Chondrocyte (in vitro differentiated cells): ENCODE measurements around the gene CHMP3. TPM values are rescaled to one million over a fixed set of nuclear protein-coding genes. Genes with fewer than 3 reads are reported as not detected.

Experiments
- DNase-seq: peaks from one replicate; pipeline ENCODE4 v3.0.0; 2021; ENCODE audit warnings: mixed read lengths, low spot score
- H3K27ac Mint-ChIP-seq: one replicate; pipeline ENCODE4 v1.8.0; 2021; ENCODE audit warnings: mild to moderate bottlenecking, moderate library complexity, mixed read lengths; ENCODE audit not compliant: unreplicated experiment
- H3K27me3 Mint-ChIP-seq: 2 replicates; pipeline ENCODE4 v1.8.0; 2021; ENCODE audit warnings: low read depth, mixed read lengths
- H3K36me3 Mint-ChIP-seq: 2 replicates; pipeline ENCODE4 v1.8.0; 2021; ENCODE audit warnings: low read depth, mixed read lengths
- H3K4me1 Mint-ChIP-seq: 2 replicates; pipeline ENCODE4 v1.8.0; 2021; ENCODE audit warnings: low read depth, mild to moderate bottlenecking, mixed read lengths
- H3K4me3 Mint-ChIP-seq: one replicate; pipeline ENCODE4 v1.8.0; 2021; ENCODE audit warnings: mild to moderate bottlenecking, moderate library complexity, mixed read lengths; ENCODE audit not compliant: unreplicated experiment
- H3K9me3 Mint-ChIP-seq: 2 replicates; pipeline ENCODE4 v1.8.0; 2021; ENCODE audit warnings: low read depth, mixed read lengths
- total RNA-seq: library from RNA; stranded (reverse); gene quantifications from 3 replicates; pipeline ENCODE4 v1.2.1, GENCODE V29; 2021
- TF ChIP-seq, protein P1 (sequence below): fragments of 200-600 bp; sonication (generic); IDR thresholded peaks from 2 replicates; pipeline ENCODE4 v1.5.0; 2021; ENCODE audit warnings: antibody characterized with exemption, mild to moderate bottlenecking, moderate library complexity

The CHMP3 gene
- total RNA-seq, 1 donor from 2014 or later: 106 TPM

DNA sequence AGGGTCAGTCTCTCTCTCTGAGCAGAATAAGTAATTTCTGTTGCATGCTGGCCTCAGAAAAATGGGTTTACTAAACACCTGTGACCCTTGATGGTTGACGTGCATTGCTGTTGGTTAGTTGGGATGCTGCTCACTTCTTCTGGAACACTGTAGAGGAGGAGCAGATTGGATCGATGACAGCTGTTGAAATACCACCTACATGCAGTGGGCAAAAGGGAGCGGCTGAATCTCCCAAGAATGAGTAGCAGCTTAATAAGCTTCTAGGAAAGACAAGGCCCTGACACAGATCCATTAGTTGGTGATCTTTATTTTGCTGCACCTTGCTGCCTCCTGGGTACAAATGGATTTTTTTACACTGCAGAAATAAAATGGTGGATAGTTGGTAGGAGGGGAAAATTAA is 78.9 kb downstream of the CHMP3 start:
- Mint-ChIP-seq H3K27ac (no peak overlapping the region), H3K9me3 (no peaks in the 10 kb centered on the region), H3K36me3 (peaks cover 72% of the 10 kb centered on the region)

GRCh38 chr2:86482034-86482433 is 81.2 kb downstream of the CHMP3 start:
- TF ChIP-seq, protein P1, sequence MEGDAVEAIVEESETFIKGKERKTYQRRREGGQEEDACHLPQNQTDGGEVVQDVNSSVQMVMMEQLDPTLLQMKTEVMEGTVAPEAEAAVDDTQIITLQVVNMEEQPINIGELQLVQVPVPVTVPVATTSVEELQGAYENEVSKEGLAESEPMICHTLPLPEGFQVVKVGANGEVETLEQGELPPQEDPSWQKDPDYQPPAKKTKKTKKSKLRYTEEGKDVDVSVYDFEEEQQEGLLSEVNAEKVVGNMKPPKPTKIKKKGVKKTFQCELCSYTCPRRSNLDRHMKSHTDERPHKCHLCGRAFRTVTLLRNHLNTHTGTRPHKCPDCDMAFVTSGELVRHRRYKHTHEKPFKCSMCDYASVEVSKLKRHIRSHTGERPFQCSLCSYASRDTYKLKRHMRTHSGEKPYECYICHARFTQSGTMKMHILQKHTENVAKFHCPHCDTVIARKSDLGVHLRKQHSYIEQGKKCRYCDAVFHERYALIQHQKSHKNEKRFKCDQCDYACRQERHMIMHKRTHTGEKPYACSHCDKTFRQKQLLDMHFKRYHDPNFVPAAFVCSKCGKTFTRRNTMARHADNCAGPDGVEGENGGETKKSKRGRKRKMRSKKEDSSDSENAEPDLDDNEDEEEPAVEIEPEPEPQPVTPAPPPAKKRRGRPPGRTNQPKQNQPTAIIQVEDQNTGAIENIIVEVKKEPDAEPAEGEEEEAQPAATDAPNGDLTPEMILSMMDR: no peak
- H3K27ac Mint-ChIP-seq: no peak overlapping the region
- H3K4me1 Mint-ChIP-seq: peaks cover 8% of the 10 kb centered on the region
- H3K27me3 Mint-ChIP-seq: no peaks in the 10 kb centered on the region
- H3K36me3 Mint-ChIP-seq: peaks cover 71% of the 10 kb centered on the region
- H3K4me3 Mint-ChIP-seq: no peak overlapping the region
- no peaks in the 10 kb centered on the region for H3K9me3 Mint-ChIP-seq
- DNase-seq: no peak

More for the DNA sequence above, 78.9 kb downstream of the CHMP3 start:
- TF ChIP-seq, protein P1: no peak
- Mint-ChIP-seq H3K4me1 (peaks cover 2% of the 10 kb centered on the region), H3K27me3 (no peaks in the 10 kb centered on the region), H3K4me3 (no peak overlapping the region)
- no peak for DNase-seq

GRCh38 chr2:86480105-86480504 is 83.1 kb downstream of the CHMP3 start:
- Mint-ChIP-seq H3K4me1 (peaks cover 21% of the 10 kb centered on the region), H3K27me3 (no peaks in the 10 kb centered on the region), H3K36me3 (peaks cover 61% of the 10 kb centered on the region), H3K9me3 (no peaks in the 10 kb centered on the region), H3K27ac (peak overlapping the region; percentile 6), H3K4me3 (no peak overlapping the region)
- TF ChIP-seq, protein P1: no peak
- no peak for DNase-seq

DNA sequence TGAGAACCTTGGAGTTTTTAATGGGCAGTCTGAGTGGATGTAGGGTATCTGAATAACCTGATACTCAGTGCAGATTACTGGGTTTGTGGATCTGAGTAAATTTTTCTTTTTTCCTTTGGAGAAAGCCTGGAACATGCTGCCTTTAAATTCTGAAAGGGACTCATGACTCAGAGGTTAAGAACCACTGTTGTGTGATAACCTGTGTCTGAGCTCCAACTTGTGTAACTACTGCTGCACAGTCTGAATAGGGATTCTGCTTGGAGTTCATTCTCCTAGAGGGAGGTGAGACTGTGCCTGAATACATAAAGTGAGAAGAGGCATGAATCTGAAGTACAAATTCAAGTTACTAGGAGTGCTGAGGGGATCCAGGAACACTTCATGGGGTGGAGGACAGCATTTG is 85.9 kb downstream of the CHMP3 start:
- Mint-ChIP-seq H3K4me1 (peaks cover 21% of the 10 kb centered on the region), H3K36me3 (peaks cover 45% of the 10 kb centered on the region), H3K27me3 (no peaks in the 10 kb centered on the region), H3K27ac (no peak overlapping the region), H3K4me3 (no peak overlapping the region), H3K9me3 (no peaks in the 10 kb centered on the region)
- TF ChIP-seq, protein P1: no peak
- DNase-seq: no peak

DNA sequence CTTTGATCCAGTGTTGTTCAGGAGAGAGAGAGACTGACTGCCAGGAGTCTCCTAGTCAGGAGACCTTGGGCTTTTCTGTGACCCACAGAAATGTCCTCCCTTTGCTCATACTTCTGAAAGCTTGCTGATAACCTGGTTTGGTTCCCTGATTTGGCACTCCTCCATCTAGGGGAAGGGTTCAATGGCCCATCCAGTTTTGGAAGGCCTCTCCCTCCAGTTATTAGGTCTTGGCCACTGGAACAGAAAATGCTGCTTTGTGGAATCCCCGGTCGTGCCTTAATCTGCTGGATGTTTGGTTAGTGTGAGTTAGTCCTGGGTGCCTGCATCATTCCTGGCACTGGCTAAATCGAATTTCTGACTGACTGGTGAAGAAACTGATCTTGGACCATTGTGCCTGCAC is 86.3 kb downstream of the CHMP3 start:
- H3K9me3 Mint-ChIP-seq: no peaks in the 10 kb centered on the region
- H3K36me3 Mint-ChIP-seq: peaks cover 43% of the 10 kb centered on the region
- no peak overlapping the region for H3K27ac Mint-ChIP-seq
- no peak for DNase-seq
- peaks cover 21% of the 10 kb centered on the region for H3K4me1 Mint-ChIP-seq
- H3K27me3 Mint-ChIP-seq: no peaks in the 10 kb centered on the region
- TF ChIP-seq, protein P1: no peak
- no peak overlapping the region for H3K4me3 Mint-ChIP-seq
